Gastrocnemius medialis (tissue), 4 donors: ENCODE results near the gene TBC1D5.

ENCODE experiments used
- CTCF ChIP-seq, 5 experiments: fragments of 450-650 bp in 3 of 5; fragments of 200-600 bp in 2 of 5; sonication (generic) in 2 of 5; IDR thresholded peaks in 4 of 5; conservative IDR thresholded peaks in 1 of 5; 1 replicate in 4 of 5; 2 replicates in 1 of 5; pipeline ENCODE4 v1.5.1; 2016 to 2019; ENCODE audit warnings: antibody characterized with exemption in 5 of 5, mild to moderate bottlenecking in 3 of 5, moderate library complexity in 3 of 5
- POLR2A ChIP-seq, 2 donors: fragments of 450-650 bp; IDR thresholded peaks; one replicate each; pipeline ENCODE4 v1.6.1; 2017; ENCODE audit warnings: antibody characterized with exemption in 2 of 2, mild to moderate bottlenecking in 2 of 2, moderate library complexity in 2 of 2

GRCh38 chr3:17514597-17514996, 227.8 kb downstream of the TBC1D5 start:
- TF ChIP-seq POLR2A (IDR thresholded peaks at IDR 0.05) (no peak), CTCF (IDR thresholded peaks at IDR 0.05 in 4 of 5, conservative IDR thresholded peaks at IDR 0.05 in 1 of 5) (no peak)
